HEK293T (cell line): Measurements from ENCODE around the gene SEMA6A.

Experiments used
- ARNT ChIP-seq: fragments of 450-650 bp; IDR thresholded peaks from 2 replicates; pipeline ENCODE4 v1.6.1; 2017; ENCODE audit warnings: mild to moderate bottlenecking
- BHLHE40 ChIP-seq: fragments of 450-650 bp; IDR thresholded peaks from 2 replicates; pipeline ENCODE4 v1.6.1; 2016; ENCODE audit warnings: mild to moderate bottlenecking, moderate library complexity, borderline replicate concordance
- CTBP1 ChIP-seq: fragments of 450-650 bp; IDR thresholded peaks from 2 replicates; pipeline ENCODE4 v1.6.1; 2016; ENCODE audit warnings: borderline replicate concordance
- ELF4 ChIP-seq: fragments of 450-650 bp; IDR thresholded peaks from 2 replicates; pipeline ENCODE4 v1.6.1; 2017; ENCODE audit warnings: antibody characterized with exemption
- FOXK2 ChIP-seq: fragments of 450-650 bp; IDR thresholded peaks from 2 replicates; pipeline ENCODE4 v1.6.1; 2016; ENCODE audit warnings: mild to moderate bottlenecking
- FOXM1 ChIP-seq: fragments of 450-650 bp; IDR thresholded peaks from 2 replicates; pipeline ENCODE4 v1.6.1; 2017; ENCODE audit warnings: mild to moderate bottlenecking, borderline replicate concordance
- HDGF ChIP-seq: fragments of 450-650 bp; IDR thresholded peaks from 2 replicates; pipeline ENCODE4 v1.6.1; 2017; ENCODE audit warnings: antibody characterized with exemption, borderline replicate concordance
- NFRKB ChIP-seq: fragments of 450-650 bp; IDR thresholded peaks from 2 replicates; pipeline ENCODE4 v1.6.1; 2016; ENCODE audit warnings: mild to moderate bottlenecking, moderate library complexity
- PKNOX1 ChIP-seq: fragments of 450-650 bp; IDR thresholded peaks from 2 replicates; pipeline ENCODE4 v1.6.1; 2016
- SP1 ChIP-seq: fragments of 450-650 bp; IDR thresholded peaks from 2 replicates; pipeline ENCODE4 v1.6.1; 2017
- SUZ12 ChIP-seq: fragments of 450-650 bp; IDR thresholded peaks from 2 replicates; pipeline ENCODE4 v1.6.1; 2016; ENCODE audit warnings: mild to moderate bottlenecking

GRCh38 chr5:116464144-116464708 is 110.4 kb downstream of the SEMA6A start:
- TF ChIP-seq PKNOX1 (no peak), HDGF (no peak), ELF4 (no peak), ARNT (no peak), FOXK2 (no peak), BHLHE40 (no peak), CTBP1 (no peak), SP1 (no peak), SUZ12 (no peak), NFRKB (no peak), FOXM1 (no peak)
